ENCODE results near the gene DLGAP1. TPM values are rescaled to one million over a fixed set of nuclear protein-coding genes. Genes with fewer than 3 reads are reported as not detected.

The DLGAP1 gene
- total RNA-seq, 1 donor from 2014 or later: 18.5 TPM

GRCh38 chr18:3596637-3597384, 858.3 kb downstream of the DLGAP1 start:
- Mint-ChIP-seq H3K4me3 (peak overlapping the region; percentile 77), H3K27ac (peak overlapping the region; percentile 96), H3K36me3 (peaks cover 4% of the 10 kb centered on the region), H3K9me3 (no peaks in the 10 kb centered on the region), H3K4me1 (peaks cover 68% of the 10 kb centered on the region), H3K27me3 (ENCODE audit: insufficient read depth, low read depth) (peaks cover 4% of the 10 kb centered on the region)
- no peak overlapping the region for H3K4me3 ChIP-seq
- H4K20me1 ChIP-seq (ENCODE audit: low read depth): no peaks in the 10 kb centered on the region
- DNase-seq (ENCODE audit: low spot score): peak; percentile 47
- no peak for TF ChIP-seq EZH2phosphoT487 (IDR thresholded peaks at IDR 0.05)
- no peak for TF ChIP-seq EZH2 (IDR thresholded peaks at IDR 0.05)
- TF ChIP-seq, protein P1, sequence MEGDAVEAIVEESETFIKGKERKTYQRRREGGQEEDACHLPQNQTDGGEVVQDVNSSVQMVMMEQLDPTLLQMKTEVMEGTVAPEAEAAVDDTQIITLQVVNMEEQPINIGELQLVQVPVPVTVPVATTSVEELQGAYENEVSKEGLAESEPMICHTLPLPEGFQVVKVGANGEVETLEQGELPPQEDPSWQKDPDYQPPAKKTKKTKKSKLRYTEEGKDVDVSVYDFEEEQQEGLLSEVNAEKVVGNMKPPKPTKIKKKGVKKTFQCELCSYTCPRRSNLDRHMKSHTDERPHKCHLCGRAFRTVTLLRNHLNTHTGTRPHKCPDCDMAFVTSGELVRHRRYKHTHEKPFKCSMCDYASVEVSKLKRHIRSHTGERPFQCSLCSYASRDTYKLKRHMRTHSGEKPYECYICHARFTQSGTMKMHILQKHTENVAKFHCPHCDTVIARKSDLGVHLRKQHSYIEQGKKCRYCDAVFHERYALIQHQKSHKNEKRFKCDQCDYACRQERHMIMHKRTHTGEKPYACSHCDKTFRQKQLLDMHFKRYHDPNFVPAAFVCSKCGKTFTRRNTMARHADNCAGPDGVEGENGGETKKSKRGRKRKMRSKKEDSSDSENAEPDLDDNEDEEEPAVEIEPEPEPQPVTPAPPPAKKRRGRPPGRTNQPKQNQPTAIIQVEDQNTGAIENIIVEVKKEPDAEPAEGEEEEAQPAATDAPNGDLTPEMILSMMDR (IDR thresholded peaks at IDR 0.05): no peak
- no peak overlapping the region for H2AFZ ChIP-seq (replicated peaks)
- H3F3A ChIP-seq (ENCODE audit: low read depth): peaks cover 55% of the 10 kb centered on the region
- H3K79me2 ChIP-seq (ENCODE audit: low read depth): peaks cover 13% of the 10 kb centered on the region
- H3K27ac ChIP-seq: no peak overlapping the region
- no peaks in the 10 kb centered on the region for H3K36me3 ChIP-seq
- no peaks in the 10 kb centered on the region for H3K9me3 ChIP-seq (ENCODE audit: low read depth)
- no peak overlapping the region for H3K9ac ChIP-seq
- H3K4me1 ChIP-seq: peaks cover 46% of the 10 kb centered on the region
- H3K27me3 ChIP-seq: no peaks in the 10 kb centered on the region
- peak overlapping the region; percentile 83 for H3K4me2 ChIP-seq

GRCh38 chr18:3596324-3596636, 858.8 kb downstream of the DLGAP1 start:
- no peak overlapping the region for H3K27ac ChIP-seq
- H3K79me2 ChIP-seq (ENCODE audit: low read depth): peaks cover 13% of the 10 kb centered on the region
- TF ChIP-seq EZH2phosphoT487 (IDR thresholded peaks at IDR 0.05) (no peak), EZH2 (IDR thresholded peaks at IDR 0.05) (no peak)
- TF ChIP-seq, protein P1 (IDR thresholded peaks at IDR 0.05): no peak
- peaks cover 4% of the 10 kb centered on the region for H3K36me3 Mint-ChIP-seq
- H3K4me1 Mint-ChIP-seq: peaks cover 71% of the 10 kb centered on the region
- no peaks in the 10 kb centered on the region for H3K36me3 ChIP-seq
- H3K9me3 ChIP-seq (ENCODE audit: low read depth): no peaks in the 10 kb centered on the region
- no peak overlapping the region for H3K9ac ChIP-seq
- H3K27me3 ChIP-seq: no peaks in the 10 kb centered on the region
- peaks cover 49% of the 10 kb centered on the region for H3F3A ChIP-seq (ENCODE audit: low read depth)
- no peaks in the 10 kb centered on the region for H3K9me3 Mint-ChIP-seq
- H4K20me1 ChIP-seq (ENCODE audit: low read depth): no peaks in the 10 kb centered on the region
- peaks cover 48% of the 10 kb centered on the region for H3K4me1 ChIP-seq
- H2AFZ ChIP-seq (replicated peaks): no peak overlapping the region
- H3K27me3 Mint-ChIP-seq (ENCODE audit: insufficient read depth, low read depth): peaks cover 4% of the 10 kb centered on the region
- H3K4me3 ChIP-seq: no peak overlapping the region
- H3K4me2 ChIP-seq: peak overlapping the region; percentile 83
- H3K27ac Mint-ChIP-seq: peak overlapping the region; percentile 96
- peak overlapping the region; percentile 77 for H3K4me3 Mint-ChIP-seq
- no peak for DNase-seq (ENCODE audit: low spot score)

DNA sequence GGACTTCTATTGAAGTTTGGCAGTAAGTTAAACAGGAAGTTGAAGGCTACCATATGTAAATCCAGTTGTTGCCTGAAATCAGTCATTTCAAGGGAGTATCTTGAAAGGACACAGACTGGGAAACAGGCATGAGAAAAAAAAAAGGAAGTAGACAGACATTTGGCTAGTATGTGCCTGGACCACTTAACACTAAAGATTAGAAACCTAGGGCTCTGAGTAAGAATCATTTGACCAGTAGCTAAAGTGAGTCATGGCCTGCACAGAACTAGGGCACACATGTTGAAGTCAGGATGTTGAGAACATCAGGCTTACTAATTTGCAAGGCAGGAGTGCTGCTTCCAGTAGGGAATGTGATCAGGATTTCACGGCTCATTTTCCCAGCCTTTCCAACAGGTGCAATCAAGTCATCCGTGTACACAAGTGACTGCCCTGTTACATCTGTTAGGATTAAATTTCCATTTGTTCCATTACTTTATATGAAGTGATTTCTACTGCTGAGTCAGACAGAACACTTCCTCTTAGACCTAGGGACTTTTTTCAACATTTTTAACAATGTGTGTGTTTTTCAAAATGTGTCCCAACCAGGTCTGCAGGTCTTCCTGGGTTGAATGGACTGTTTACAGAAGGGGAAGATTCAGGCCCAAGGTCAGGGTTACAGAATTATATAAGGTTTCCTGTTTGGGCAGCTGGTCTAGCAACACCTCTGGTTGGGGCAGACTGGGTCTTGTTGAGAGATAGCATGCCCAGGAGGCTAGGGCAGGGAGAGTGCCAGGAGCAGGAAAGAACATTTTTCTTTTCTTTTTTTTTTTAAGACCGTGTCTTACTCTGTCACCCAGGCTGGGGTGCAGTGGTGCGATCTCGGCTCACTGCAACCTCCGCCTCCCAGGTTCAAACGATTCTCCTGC, 859.5 kb downstream of the DLGAP1 start:
- DNase-seq (ENCODE audit: low spot score): no peak
- TF ChIP-seq, protein P1 (IDR thresholded peaks at IDR 0.05): no peak
- no peak for TF ChIP-seq EZH2 (IDR thresholded peaks at IDR 0.05)
- TF ChIP-seq EZH2phosphoT487 (IDR thresholded peaks at IDR 0.05): no peak
- Histone ChIP-seq H3F3A (ENCODE audit: low read depth) (peaks cover 45% of the 10 kb centered on the region), H3K4me3 (peak overlapping the region; percentile 45), H3K36me3 (no peaks in the 10 kb centered on the region), H3K9me3 (ENCODE audit: low read depth) (no peaks in the 10 kb centered on the region), H3K27ac (peak overlapping the region; percentile 78), H3K4me2 (peak overlapping the region; percentile 83), H2AFZ (replicated peaks) (no peak overlapping the region), H3K79me2 (ENCODE audit: low read depth) (peaks cover 13% of the 10 kb centered on the region), H4K20me1 (ENCODE audit: low read depth) (no peaks in the 10 kb centered on the region), H3K27me3 (no peaks in the 10 kb centered on the region), H3K9ac (no peak overlapping the region), H3K4me1 (peaks cover 54% of the 10 kb centered on the region)
- Mint-ChIP-seq H3K27me3 (ENCODE audit: insufficient read depth, low read depth) (peaks cover 4% of the 10 kb centered on the region), H3K27ac (peak overlapping the region; percentile 98), H3K36me3 (peaks cover 4% of the 10 kb centered on the region), H3K4me1 (peaks cover 75% of the 10 kb centered on the region), H3K4me3 (peak overlapping the region; percentile 89), H3K9me3 (no peaks in the 10 kb centered on the region)
